NCI-H524 treated with DMSO at 0.1 percent for 48 hours (cell line): ENCODE data around the gene PCDHB5.
"Not testable (repeated sequence)": the region's sequence is repeated elsewhere in the genome, so short reads cannot be mapped to it uniquely, and the experiment has no call there.

ENCODE experiments used
- DNase-seq: peaks from one replicate; lab custom pipeline; 2025; lab: John Stamatoyannopoulos, UW

The PCDHB5 gene

DNA sequence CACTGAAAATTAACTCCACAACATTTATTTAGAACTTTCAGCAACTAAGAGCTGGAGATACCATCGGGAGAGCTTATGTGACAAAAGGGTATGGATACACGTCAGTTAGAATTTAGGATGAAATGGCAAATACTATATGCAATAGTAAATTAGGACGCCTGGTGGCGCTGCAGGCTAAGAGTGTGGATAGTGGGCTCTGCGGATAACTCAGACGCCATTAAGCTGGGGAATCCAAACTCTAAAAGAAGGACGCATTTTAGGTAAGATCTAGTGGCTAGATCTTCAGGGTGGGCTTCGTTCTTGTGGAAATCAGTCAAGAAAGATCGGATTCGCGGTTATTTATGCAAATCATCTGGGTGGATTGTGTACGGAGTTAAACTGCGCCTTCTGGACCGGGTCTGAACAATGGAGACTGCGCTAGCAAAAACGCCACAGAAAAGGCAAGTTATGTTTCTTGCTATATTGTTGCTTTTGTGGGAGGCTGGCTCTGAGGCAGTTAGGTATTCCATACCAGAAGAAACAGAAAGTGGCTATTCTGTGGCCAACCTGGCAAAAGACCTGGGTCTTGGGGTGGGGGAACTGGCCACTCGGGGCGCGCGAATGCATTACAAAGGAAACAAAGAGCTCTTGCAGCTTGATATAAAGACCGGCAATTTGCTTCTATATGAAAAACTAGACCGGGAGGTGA lies at the start of gene PCDHB5:
PCDHB5 (plus strand) TSS at position 177 of the 688 bp plus-strand sequence; CDS start at position 406, 229 bp downstream.
- DNase-seq = no peak

DNA sequence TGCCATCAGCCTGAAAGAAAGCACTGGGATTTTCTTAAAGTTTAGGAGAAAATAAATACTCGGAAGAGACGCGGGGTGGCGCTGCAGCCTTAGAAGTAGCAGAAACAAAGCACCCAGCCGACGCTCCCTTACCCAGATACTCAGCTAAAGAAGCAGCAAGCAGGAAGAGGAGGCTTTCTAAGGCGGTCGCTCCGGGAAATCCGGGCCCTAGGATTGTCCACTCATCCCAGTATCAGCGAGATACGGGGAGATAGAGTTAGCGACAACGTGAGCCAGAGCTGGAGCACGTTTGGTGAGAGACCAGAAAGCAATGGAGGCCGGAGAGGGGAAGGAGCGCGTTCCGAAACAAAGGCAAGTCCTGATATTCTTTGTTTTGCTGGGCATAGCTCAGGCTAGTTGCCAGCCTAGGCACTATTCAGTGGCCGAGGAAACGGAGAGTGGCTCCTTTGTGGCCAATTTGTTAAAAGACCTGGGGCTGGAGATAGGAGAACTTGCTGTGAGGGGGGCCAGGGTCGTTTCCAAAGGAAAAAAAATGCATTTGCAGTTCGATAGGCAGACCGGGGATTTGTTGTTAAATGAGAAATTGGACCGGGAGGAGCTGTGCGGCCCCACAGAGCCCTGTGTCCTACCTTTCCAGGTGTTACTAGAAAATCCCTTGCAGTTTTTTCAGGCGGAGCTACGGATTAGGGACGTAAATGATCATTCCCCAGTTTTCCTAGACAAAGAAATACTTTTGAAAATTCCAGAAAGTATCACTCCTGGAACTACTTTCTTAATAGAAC lies 40.3 kb upstream of the PCDHB5 start, which contains the start of gene PCDHB2:
PCDHB2 (plus strand) TSS at position 135 of the 782 bp plus-strand sequence; CDS start at position 311, 176 bp downstream.
- peak; percentile 41 for DNase-seq

DNA sequence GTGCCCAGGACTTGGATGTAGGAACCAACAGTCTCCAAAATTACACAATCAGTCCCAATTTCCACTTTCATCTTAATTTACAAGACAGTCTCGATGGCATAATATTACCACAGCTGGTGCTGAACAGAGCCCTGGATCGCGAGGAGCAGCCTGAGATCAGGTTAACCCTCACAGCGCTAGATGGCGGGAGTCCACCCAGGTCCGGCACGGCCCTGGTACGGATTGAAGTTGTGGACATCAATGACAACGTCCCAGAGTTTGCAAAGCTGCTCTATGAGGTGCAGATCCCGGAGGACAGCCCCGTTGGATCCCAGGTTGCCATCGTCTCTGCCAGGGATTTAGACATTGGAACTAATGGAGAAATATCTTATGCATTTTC lies 39.8 kb upstream of the PCDHB5 start:
- no peak for DNase-seq

DNA sequence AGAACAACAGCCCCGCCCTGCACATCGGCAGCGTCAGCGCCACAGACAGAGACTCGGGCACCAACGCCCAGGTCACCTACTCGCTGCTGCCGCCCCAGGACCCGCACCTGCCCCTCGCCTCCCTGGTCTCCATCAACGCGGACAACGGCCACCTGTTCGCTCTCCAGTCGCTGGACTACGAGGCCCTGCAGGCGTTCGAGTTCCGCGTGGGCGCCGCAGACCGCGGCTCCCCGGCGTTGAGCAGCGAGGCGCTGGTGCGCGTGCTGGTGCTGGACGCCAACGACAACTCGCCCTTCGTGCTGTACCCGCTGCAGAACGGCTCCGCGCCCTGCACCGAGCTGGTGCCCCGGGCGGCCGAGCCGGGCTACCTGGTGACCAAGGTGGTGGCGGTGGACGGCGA lies 38.8 kb upstream of the PCDHB5 start:
- not testable (repeated sequence) for DNase-seq

DNA sequence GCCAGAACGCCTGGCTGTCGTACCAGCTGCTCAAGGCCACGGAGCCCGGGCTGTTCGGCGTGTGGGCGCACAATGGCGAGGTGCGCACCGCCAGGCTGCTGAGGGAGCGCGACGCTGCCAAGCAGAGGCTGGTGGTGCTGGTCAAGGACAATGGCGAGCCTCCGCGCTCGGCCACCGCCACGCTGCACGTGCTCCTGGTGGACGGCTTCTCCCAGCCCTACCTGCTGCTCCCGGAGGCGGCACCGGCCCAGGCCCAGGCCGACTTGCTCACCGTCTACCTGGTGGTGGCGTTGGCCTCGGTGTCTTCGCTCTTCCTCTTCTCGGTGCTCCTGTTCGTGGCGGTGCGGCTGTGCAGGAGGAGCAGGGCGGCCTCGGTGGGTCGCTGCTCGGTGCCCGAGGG lies 38.4 kb upstream of the PCDHB5 start:
- DNase-seq = not testable (repeated sequence)

DNA sequence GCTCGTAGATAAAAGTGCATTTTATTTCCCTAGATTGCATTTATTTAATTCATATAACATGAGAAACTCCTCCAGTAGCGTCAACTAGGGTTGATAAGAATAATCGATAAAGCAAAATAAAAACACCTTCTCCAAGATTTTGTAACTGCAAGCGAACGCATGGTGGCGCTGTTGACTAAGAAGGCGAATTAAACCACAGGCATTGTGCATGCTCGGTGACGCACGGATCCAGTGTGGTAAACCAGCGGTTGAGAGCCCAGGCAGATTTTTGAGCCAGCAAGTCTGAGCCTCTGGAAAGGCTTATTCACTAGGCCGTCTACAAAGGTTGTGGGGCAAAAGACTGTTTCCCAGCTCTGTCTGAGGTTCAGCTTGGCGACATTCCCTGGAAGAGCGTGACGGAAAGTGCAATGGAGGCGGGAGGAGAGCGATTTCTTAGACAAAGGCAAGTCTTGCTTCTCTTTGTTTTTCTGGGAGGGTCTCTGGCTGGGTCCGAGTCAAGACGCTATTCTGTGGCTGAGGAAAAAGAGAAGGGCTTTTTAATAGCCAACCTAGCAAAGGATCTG lies 34.7 kb upstream of the PCDHB5 start, which contains the start of gene PCDHB3:
PCDHB3 (plus strand) TSS at position 231 of the 563 bp plus-strand sequence; CDS start at position 408, 177 bp downstream.
- no peak for DNase-seq

DNA sequence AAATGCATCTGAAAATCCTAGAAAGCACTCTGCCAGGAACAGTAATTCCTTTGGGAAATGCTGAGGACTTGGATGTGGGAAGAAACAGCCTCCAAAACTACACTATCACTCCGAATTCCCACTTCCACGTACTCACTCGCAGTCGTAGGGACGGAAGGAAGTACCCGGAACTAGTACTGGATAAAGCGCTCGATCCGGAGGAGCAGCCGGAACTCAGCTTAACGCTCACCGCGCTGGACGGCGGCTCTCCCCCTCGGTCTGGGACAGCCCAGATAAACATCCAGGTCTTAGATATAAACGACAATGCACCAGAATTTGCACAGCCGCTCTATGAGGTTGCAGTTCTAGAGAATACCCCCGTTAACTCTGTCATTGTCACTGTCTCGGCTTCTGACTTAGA lies 33.9 kb upstream of the PCDHB5 start:
- DNase-seq = no peak

DNA sequence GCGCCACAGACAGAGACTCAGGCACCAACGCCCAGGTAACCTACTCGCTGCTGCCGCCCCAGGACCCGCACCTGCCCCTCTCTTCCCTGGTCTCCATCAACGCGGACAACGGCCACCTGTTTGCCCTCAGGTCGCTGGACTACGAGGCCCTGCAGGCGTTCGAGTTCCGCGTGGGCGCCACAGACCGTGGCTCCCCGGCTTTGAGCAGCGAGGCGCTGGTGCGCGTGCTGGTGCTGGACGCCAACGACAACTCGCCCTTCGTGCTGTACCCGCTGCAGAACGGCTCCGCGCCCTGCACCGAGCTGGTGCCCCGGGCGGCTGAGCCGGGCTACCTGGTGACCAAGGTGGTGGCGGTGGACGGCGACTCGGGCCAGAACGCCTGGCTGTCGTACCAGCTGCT lies 32.9 kb upstream of the PCDHB5 start:
- DNase-seq = not testable (repeated sequence)

DNA sequence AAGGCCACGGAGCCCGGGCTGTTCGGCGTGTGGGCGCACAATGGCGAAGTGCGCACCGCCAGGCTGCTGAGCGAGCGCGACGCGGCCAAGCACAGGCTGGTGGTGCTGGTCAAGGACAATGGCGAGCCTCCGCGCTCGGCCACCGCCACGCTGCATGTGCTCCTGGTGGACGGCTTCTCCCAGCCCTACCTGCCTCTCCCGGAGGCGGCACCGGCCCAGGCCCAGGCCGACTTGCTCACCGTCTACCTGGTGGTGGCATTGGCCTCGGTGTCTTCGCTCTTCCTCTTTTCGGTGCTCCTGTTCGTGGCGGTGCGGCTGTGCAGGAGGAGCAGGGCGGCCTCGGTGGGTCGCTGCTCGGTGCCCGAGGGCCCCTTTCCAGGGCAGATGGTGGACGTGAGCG lies 32.5 kb upstream of the PCDHB5 start:
- not testable (repeated sequence) for DNase-seq

DNA sequence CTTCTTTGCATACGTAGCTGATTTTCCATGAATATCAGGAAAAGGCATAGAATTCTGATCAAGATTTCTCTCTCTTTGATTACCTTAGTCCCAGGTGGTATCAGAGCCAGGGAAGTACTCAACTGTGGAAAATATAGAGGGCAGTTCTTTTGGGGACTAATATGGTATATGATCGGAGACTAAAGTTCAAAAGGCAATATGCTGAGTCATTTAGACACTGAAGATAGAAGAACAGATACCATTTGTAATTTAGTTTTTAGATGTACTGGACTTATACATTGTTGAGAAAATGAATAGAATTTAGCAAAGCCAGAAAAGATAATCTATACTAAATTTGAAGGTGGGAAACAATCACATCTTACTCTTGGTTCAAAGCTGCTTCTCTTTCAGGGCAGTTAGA lies 29.7 kb upstream of the PCDHB5 start:
- DNase-seq = no peak

DNA sequence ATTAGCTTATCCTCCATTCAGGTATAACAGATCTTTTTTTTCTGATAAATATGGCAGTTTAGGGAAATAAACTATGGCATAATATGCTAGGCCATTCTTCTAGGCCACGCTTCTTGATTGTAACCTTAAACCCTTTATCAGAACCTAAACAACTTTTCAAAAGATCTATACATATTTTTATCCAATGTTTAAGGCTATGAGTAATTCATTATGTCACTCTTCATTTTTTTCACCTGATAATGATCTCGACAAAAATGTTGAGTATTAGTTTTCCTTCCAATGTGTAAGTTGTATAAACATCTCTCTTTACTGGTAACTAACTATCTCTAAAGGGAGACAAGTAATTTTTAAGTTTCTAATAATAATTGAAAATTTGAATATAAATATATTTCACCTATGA lies 15.8 kb upstream of the PCDHB5 start:
- no peak for DNase-seq

DNA sequence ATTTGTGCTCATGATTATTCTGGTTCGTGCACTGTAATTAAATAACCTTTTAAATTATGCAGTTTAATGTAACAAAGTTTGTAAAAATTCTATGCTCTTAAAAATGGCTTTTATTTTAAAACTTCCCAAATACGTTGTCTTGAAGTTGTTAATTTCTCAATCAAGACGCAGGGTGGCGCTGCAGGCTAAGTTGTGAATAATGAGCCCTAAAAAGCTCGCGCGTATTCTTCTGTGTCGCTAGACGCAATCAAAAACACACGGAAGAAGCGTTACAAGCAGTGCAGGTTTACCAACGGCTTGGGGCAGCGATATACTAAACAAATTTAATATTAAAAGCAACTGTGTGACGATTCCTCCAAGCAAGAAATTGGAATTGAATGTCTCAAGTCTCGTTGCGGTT lies 13.4 kb upstream of the PCDHB5 start, which contains the start of gene PCDHB4:
PCDHB4 (plus strand) TSS at position 256 of the 400 bp plus-strand sequence. CDS start 181 bp downstream, outside the sequence.
- no peak for DNase-seq

DNA sequence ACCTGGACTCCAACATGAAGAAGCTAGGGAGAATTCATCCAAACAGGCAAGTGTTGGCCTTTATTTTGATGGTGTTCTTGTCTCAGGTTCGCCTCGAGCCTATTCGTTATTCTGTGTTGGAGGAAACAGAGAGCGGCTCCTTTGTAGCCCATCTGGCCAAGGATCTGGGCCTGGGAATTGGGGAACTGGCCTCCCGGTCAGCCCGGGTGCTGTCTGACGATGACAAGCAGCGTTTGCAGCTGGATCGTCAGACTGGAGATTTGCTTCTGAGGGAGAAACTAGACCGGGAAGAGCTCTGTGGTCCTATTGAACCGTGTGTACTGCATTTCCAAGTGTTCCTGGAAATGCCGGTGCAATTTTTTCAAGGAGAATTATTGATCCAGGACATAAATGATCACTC lies 13.0 kb upstream of the PCDHB5 start:
- no peak for DNase-seq

DNA sequence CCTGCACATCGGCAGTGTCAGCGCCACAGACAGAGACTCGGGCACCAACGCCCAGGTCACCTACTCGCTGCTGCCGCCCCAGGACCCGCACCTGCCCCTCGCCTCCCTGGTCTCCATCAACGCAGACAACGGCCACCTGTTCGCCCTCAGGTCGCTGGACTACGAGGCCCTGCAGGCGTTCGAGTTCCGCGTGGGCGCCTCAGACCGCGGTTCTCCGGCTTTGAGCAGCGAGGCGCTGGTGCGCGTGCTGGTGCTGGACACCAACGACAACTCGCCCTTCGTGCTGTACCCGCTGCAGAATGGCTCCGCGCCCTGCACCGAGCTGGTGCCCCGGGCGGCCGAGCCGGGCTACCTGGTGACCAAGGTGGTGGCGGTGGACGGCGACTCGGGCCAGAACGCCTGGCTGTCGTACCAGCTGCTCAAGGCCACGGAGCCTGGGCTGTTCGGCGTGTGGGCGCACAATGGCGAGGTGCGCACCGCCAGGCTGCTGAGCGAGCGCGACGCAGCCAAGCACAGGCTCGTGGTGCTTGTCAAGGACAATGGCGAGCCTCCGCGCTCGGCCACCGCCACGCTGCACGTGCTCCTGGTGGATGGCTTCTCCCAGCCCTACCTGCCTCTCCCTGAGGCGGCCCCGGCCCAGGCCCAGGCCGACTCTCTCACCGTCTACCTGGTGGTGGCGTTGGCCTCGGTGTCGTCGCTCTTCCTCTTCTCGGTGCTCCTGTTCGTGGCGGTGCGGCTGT lies 11.4 kb upstream of the PCDHB5 start:
- DNase-seq = not testable (repeated sequence)

DNA sequence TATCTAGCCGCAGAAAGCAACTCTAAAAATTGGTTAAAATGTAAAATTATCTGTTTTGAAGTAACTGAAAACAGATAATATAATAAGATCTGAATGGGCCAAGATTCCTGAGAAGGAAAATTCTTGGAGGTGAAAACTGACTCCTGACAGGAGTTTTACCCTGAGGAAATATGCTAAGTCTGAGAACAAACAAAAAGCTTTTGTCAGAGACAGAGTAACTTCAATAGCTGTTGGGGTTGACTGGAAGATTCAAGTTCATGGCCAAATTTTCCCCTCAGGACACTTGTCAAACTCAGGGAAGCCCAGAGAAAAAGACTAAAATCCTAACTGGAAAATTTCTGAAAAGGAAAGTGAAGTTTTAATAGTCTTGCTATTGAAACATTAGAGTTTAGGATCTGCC lies 7.7 kb upstream of the PCDHB5 start:
- DNase-seq = no peak

DNA sequence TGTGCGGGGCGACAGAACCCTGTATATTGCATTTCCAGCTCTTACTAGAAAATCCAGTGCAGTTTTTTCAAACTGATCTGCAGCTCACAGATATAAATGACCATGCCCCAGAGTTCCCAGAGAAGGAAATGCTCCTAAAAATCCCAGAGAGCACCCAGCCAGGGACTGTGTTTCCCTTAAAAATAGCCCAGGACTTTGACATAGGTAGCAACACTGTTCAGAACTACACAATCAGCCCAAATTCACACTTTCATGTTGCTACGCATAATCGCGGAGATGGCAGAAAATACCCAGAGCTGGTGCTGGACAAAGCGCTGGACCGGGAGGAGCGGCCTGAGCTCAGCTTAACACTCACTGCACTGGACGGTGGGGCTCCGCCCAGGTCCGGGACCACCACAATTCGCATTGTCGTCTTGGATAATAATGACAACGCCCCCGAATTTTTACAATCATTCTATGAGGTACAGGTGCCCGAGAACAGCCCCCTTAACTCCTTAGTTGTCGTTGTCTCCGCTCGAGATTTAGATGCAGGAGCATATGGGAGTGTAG lies 786 bp downstream of the PCDHB5 start:
- no peak for DNase-seq

DNA sequence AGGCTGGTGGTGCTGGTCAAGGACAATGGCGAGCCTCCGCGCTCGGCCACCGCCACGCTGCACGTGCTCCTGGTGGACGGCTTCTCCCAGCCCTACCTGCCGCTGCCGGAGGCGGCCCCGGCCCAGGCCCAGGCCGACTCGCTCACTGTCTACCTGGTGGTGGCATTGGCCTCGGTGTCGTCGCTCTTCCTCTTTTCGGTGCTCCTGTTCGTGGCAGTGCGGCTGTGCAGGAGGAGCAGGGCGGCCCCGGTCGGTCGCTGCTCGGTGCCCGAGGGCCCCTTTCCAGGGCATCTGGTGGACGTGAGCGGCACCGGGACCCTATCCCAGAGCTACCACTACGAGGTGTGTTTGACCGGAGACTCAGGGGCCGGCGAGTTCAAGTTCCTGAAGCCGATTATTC lies 2.3 kb downstream of the PCDHB5 start:
- not testable (repeated sequence) for DNase-seq

DNA sequence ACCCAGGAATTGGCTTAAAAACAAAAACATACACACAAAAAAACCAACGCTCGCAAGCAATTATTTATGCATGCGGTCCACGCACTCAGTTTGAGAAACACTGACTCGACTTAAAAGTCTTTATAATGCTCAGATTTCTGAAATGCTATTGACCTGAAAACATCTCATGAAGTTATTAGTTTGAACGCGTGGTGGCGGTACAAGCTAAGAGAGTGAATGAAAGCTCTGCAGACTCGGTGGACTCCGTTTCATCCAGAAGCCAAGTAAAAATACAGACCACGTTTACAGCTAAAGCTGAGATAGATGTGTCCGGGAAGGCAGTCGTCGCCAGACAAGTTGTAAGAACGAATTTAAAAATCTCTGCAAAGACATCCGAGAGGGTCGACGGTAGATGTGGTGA lies 14.8 kb downstream of the PCDHB5 start, which contains the start of gene PCDHB6:
PCDHB6 (plus strand) TSS at position 246 of the 400 bp plus-strand sequence. CDS start 201 bp downstream, outside the sequence.
- DNase-seq = no peak

DNA sequence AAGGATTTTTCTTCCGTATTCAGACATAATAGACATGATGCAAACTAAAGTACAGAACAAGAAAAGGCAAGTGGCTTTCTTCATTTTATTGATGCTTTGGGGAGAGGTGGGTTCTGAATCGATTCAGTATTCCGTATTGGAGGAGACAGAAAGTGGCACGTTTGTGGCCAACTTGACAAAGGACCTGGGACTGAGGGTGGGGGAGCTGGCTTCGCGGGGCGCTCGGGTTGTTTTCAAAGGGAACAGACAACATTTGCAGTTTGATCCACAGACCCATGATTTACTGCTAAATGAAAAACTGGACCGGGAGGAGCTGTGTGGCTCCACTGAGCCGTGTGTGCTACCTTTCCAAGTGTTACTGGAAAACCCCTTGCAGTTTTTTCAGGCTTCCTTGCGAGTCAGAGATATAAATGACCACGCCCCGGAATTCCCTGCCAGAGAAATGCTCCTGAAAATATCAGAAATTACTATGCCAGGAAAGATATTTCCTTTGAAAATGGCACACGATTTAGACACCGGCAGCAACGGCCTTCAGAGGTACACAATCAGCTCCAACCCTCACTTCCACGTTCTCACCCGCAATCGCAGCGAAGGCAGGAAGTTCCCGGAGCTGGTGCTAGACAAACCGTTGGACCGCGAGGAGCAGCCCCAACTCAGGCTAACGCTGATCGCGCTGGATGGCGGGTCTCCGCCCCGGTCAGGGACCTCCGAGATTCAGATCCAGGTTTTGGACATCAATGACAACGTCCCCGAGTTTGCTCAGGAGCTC lies 15.4 kb downstream of the PCDHB5 start:
- no peak for DNase-seq

DNA sequence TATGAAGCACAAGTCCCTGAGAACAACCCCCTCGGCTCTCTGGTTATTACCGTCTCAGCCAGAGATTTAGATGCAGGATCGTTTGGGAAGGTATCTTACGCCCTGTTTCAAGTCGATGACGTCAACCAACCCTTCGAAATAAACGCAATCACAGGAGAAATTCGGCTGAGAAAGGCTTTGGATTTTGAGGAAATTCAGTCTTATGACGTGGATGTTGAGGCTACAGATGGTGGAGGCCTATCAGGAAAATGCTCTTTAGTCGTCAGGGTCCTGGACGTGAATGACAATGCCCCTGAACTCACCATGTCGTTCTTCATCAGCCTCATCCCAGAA lies 16.0 kb downstream of the PCDHB5 start:
- no peak for DNase-seq

DNA sequence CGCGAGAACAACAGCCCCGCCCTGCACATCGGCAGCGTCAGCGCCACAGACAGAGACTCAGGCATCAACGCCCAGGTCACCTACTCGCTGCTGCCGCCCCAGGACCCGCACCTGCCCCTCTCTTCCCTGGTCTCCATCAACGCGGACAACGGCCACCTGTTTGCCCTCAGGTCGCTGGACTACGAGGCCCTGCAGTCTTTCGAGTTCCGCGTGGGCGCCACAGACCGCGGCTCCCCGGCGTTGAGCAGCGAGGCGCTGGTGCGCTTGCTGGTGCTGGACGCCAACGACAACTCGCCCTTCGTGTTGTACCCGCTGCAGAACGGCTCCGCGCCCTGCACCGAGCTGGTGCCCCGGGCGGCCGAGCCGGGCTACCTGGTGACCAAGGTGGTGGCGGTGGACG lies 16.6 kb downstream of the PCDHB5 start:
- not testable (repeated sequence) for DNase-seq
